Activated CD8-positive, alpha-beta memory T cell treated with anti-CD3 and anti-CD28 coated beads for 48 hours (primary cell): Measurements from ENCODE around the gene SHPK.

Experiments used
- DNase-seq, 3 experiments: peaks; one replicate each; pipeline ENCODE4 v3.0.0-alpha.2; 2020; ENCODE audit warnings: low read depth in 2 of 3, low spot score in 2 of 3

SHPK gene

GRCh38 chr17:3635474-3636153, 436 bp downstream of the SHPK start:
- DNase-seq = peak in 1 of 3 experiments; percentile 16

GRCh38 chr17:3632287-3632686, 3.8 kb downstream of the SHPK start:
- DNase-seq = no peak

- no peak for DNase-seq
Observed at GRCh38 chr17:3630781-3631180, 5.3 kb downstream of the SHPK start.

- no peak for DNase-seq
Observed at GRCh38 chr17:3627769-3628167, 8.3 kb downstream of the SHPK start.

- no peak for DNase-seq
Observed at GRCh38 chr17:3626831-3627768, 8.9 kb downstream of the SHPK start.

- DNase-seq = no peak
Observed at GRCh38 chr17:3622977-3623594, 13.0 kb downstream of the SHPK start.

- no peak for DNase-seq
Observed at GRCh38 chr17:3621146-3621720, 14.8 kb downstream of the SHPK start.

- DNase-seq = no peak
Observed at GRCh38 chr17:3615160-3615870, 20.7 kb downstream of the SHPK start.

GRCh38 chr17:3613124-3613523, 22.9 kb downstream of the SHPK start:
- DNase-seq = no peak

- no peak for DNase-seq
Observed at GRCh38 chr17:3610523-3610922, 25.5 kb downstream of the SHPK start.

- DNase-seq = no peak
Observed at GRCh38 chr17:3609689-3610088, 26.4 kb downstream of the SHPK start.

GRCh38 chr17:3603870-3604259, 32.2 kb downstream of the SHPK start:
- DNase-seq = no peak

- no peak for DNase-seq
Observed at GRCh38 chr17:3603119-3603869, 32.8 kb downstream of the SHPK start.

GRCh38 chr17:3602499-3602898, 33.6 kb downstream of the SHPK start:
- no peak for DNase-seq

GRCh38 chr17:3600529-3601205, 35.4 kb downstream of the SHPK start:
- no peak for DNase-seq

- DNase-seq = no peak
Observed at GRCh38 chr17:3598078-3598477, 38.0 kb downstream of the SHPK start.

GRCh38 chr17:3596804-3597464, 39.1 kb downstream of the SHPK start:
- no peak for DNase-seq

GRCh38 chr17:3594976-3595375, 41.1 kb downstream of the SHPK start:
- no peak for DNase-seq
